Ramos (cell line): ENCODE measurements around the gene HUS1.

Source experiments
- in situ Hi-C: fragments of 300-500 bp; cut with MboI; formaldehyde crosslinking; loops from one replicate; pipeline ENCODE4 v1.14.3; 2022; ENCODE audit warnings: low sequenced_read_pairs; ENCODE audit not compliant: unreplicated experiment

Gene HUS1

DNA sequence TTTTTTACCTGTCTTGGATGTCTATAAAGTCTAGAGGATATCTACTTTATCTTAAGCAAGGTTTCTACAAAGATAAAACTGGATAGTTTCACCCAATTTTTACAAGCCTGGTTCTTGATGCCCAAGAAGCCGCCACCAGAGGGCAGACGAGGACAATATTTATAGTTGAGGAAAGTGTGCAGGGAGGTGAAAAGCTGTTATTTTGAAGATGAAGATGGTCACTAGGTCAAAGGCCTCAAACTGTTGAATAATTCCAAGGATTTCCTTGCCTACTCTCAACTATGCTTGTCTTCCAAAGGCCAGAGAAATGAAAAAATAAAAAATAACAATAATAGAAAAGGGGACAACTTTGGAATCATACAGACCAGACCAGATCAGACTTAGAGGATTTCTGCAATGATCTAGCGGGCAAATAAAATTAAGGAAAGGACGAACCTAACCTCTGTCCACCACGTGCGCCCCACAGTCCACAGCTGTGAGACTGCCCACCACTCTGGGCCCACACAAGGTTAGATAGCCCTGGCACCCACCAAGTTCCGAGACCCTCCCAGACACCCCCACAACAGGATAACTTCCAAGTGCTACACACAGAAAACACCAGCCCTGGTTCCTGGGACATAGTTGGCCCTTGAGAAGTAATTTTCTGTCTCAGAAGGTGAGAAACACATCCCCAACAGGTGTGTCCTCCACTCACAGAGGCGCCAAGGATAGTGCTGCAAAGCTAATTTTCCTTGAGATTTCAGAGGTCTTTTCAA, 34.0 kb downstream of the HUS1 start:
- in situ Hi-C loops = no loop called here

DNA sequence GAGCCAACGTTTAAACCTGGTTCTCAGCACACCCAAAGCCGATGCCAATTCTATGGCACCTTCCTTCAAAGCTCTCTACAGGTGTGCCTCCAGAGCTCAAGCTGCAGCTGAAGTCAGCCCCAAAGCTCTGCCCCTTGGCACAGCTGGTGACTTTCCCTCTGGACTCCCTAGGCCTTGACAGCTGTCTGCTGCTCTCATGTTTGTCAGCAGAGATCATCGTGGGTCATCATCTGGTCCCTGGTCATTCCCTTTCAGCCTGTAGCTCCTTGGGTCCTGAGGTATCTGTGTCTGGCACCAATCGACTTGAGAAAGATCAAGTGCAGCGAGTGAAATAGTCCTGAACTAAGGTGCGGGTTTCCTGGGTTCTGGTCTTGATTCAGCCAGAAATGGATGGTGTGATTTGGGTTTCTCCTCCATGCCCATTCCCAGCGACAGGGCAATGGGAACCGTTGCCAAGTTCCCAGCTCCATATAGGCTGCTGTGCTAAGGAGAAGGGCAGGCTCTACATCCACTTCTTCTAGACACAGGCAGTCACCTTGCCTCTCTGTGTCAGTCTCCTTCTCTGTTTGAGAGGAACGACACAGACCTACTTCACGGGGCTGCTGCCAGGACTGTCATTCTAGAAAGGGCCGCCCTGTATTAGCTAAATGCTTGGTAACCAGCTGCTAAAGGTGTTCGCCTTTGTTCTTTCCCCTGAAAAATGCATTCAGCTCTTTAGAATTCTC, 34.7 kb downstream of the HUS1 start:
- in situ Hi-C loops = loop anchor here (5.0 kb wide), 1 partner anchor 168 kb away; no protein-coding TSS in a partner anchor

GRCh38 chr7:47943676-47944474, 35.5 kb downstream of the HUS1 start:
- in situ Hi-C loops = loop anchor here (5.0 kb wide), 1 partner anchor 168 kb away; no protein-coding TSS in a partner anchor

GRCh38 chr7:47942651-47943050, 36.8 kb downstream of the HUS1 start:
- in situ Hi-C loops = loop anchor here (5.0 kb wide), 1 partner anchor 170 kb away; no protein-coding TSS in a partner anchor

GRCh38 chr7:47942132-47942531, 37.3 kb downstream of the HUS1 start:
- in situ Hi-C loops = loop anchor here (5.0 kb wide), 1 partner anchor 170 kb away; no protein-coding TSS in a partner anchor

DNA sequence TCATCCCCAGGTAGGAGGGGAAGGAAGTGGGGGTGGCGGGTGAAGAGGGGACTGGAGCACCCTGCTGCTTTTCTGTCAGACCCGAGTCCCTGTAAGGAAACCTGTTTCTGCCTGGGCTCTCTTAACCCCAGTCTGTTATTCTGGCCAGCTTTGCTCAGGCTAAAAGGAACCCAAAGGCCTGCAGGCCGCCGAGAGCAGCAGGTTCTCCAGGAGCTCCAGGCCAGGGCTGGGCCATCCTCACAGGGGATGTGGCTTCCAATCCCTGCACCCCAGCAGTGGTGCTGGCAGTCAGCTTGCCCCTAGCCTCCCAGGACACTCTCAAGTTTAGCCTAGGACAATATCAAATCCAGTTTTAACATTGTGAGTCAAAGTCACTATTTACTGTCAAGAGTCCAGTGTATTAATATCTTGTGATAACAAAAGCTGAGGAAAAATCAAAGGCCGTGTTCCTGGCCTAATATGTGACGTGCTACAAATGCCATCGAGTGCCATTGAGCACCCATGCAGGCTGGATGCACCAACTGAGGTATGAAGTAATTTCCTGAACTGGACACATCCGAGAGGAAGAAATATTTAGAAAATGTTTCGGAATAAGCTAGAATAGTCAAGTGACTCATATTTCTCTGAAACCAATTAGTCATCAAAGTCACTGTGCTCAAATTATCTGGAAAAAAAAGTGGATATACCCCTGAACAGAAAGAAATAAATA, 38.1 kb downstream of the HUS1 start:
- in situ Hi-C loops = loop anchor here (5.0 kb wide), 1 partner anchor 171 kb away; no protein-coding TSS in a partner anchor

- in situ Hi-C loops = loop anchor here (5.0 kb wide), 1 partner anchor 172 kb away; no protein-coding TSS in a partner anchor
These were observed 39.1 kb downstream of the HUS1 start for GRCh38 chr7:47940088-47941013.

GRCh38 chr7:47939425-47940036, 39.9 kb downstream of the HUS1 start:
- in situ Hi-C loops = loop anchor here (5.0 kb wide), 1 partner anchor 173 kb away; no protein-coding TSS in a partner anchor

DNA sequence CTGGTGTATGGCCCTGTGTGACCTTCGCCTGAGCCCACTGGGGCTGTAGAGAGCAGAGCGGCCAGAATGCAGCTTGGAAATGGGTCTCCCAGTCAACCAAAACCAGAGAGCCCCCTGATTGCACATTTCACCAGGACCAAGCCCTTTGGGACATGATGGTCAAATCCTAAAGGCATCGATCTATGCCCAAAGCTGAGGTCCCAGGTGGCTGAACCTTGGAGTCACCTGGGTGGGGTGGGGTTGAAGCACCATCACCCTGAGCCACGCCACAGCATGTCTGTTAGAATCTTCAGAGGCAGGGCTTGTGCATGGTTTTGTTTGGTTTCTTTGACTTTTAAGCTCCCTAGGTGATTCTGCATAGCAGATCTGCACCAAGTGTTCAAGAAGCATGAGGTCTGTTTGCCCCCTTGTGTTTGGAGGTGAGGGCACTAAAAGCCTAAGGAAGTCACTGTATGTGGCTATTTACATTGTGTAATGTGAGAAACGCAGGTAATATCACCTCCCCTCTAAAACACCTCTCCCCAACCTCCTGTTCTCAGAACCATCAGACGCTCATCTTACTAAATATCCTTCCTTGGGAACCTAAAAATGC, 40.7 kb downstream of the HUS1 start:
- in situ Hi-C loops = no loop called here

GRCh38 chr7:47937711-47938573, 41.5 kb downstream of the HUS1 start:
- in situ Hi-C loops = no loop called here

GRCh38 chr7:47937065-47937687, 42.2 kb downstream of the HUS1 start:
- in situ Hi-C loops = no loop called here

GRCh38 chr7:47936323-47936722, 43.1 kb downstream of the HUS1 start:
- in situ Hi-C loops = no loop called here

- in situ Hi-C loops = no loop called here
These were observed 44.1 kb downstream of the HUS1 start for GRCh38 chr7:47935336-47935735.

DNA sequence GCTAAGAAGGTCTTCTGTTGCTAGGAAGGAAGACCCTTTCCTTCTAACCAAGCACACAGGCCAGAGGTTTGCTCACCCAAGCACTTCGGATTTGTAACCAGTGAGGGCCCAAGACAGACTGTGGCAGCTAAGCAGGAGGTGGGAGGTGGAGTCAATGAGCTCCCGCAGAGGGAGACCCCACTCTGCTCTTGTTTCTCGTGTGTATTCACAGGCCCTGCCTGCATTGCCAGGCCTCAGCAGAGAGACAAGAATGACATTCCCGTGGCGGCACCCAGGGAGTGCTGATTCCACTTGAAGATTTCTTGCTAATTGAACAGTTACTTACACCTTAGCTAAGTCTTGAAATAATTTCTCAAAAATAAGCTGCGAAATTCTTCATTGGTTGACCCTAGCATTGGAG, 44.6 kb downstream of the HUS1 start:
- in situ Hi-C loops = no loop called here

DNA sequence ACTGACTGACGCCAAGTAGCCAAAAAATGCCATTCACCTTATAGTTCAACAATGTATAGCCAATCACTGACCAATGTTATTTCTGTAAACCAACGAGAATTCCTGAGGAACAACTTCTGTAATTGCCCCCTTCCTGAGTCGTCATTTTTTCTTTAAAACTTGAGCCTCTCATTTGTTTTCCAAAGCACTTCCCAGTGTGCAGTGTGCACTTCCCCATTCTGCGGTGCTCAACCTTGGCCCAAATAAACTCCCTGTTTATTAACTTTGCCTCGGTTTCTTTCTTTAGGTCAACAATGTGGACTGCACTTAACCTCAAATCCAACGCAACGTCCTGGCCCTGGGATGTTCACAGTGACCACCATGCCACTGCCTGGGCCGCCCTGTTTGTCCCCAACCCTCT, 46.2 kb downstream of the HUS1 start:
- in situ Hi-C loops = no loop called here

DNA sequence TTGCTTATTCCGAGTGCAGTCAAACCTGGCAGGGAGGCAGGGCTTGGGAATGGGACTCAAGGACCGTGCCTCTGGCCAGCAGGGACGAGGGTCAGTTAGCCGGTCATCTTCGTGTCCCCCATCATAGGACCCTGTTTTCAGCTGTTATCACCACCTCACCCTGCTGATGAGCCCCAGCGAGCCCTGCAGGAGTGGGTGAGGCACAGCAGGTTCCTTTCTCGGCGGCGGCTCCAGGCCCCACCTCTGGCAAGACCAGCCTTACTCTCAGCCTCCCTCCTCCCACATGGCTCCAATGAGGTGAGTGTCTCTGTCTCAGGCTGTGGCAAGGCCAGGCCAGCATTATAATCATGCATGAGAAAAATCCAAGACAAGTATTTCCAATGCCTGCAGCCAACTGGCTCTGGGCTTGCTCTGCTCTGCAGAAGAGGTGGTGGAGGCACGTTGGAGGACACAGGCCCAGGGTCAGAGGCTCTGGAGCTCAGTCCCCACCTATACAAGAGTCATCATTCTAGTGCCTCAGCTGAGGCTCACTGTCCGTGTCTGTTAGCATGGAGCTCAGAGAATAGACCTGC, 46.9 kb downstream of the HUS1 start:
- in situ Hi-C loops = no loop called here
